Putamen (tissue), 1 donor: Measurements from ENCODE around the gene EFTUD2.

ENCODE experiments used
- DNase-seq: peaks from one replicate; pipeline ENCODE4 v3.0.0-alpha.2; 2016; ENCODE audit warnings: low spot score

Gene EFTUD2

GRCh38 chr17:44887971-44888954 lies 11.0 kb downstream of the EFTUD2 start:
- DNase-seq = no peak

GRCh38 chr17:44887016-44887415 lies 12.2 kb downstream of the EFTUD2 start:
- DNase-seq = no peak

- DNase-seq = no peak
Observed at GRCh38 chr17:44884941-44885340, 14.3 kb downstream of the EFTUD2 start.

GRCh38 chr17:44881145-44881544 lies 18.1 kb downstream of the EFTUD2 start:
- no peak for DNase-seq

- no peak for DNase-seq
Observed at GRCh38 chr17:44880062-44880461, 19.2 kb downstream of the EFTUD2 start.

GRCh38 chr17:44879376-44879775 lies 19.9 kb downstream of the EFTUD2 start:
- no peak for DNase-seq

- DNase-seq = no peak
Observed at GRCh38 chr17:44878627-44879221, 20.5 kb downstream of the EFTUD2 start.

- no peak for DNase-seq
Observed at GRCh38 chr17:44877121-44877520, 22.1 kb downstream of the EFTUD2 start.

GRCh38 chr17:44875761-44876160 lies 23.5 kb downstream of the EFTUD2 start:
- no peak for DNase-seq

- DNase-seq = no peak
Observed at GRCh38 chr17:44872131-44872768, 27.0 kb downstream of the EFTUD2 start.

- DNase-seq = no peak
Observed at GRCh38 chr17:44871556-44871955, 27.7 kb downstream of the EFTUD2 start.

GRCh38 chr17:44867841-44868240 lies 31.4 kb downstream of the EFTUD2 start:
- no peak for DNase-seq

GRCh38 chr17:44865931-44866330 lies 33.3 kb downstream of the EFTUD2 start:
- no peak for DNase-seq

- peak; percentile 50 for DNase-seq
Observed at GRCh38 chr17:44865231-44865660, 34.0 kb downstream of the EFTUD2 start.

GRCh38 chr17:44864831-44865230 lies 34.4 kb downstream of the EFTUD2 start:
- no peak for DNase-seq

GRCh38 chr17:44863061-44863918 lies 36.0 kb downstream of the EFTUD2 start:
- DNase-seq = no peak

- no peak for DNase-seq
Observed at GRCh38 chr17:44862278-44862914, 36.8 kb downstream of the EFTUD2 start.

- DNase-seq = no peak
Observed at GRCh38 chr17:44859701-44860100, 39.5 kb downstream of the EFTUD2 start.

- no peak for DNase-seq
Observed at GRCh38 chr17:44854192-44854591, 45.1 kb downstream of the EFTUD2 start.

- no peak for DNase-seq
Observed at GRCh38 chr17:44850612-44851011, 48.6 kb downstream of the EFTUD2 start.

GRCh38 chr17:44850025-44850424 lies 49.2 kb downstream of the EFTUD2 start:
- DNase-seq = no peak
